GM12878 (cell line): ENCODE data around the gene CDCA5. TPM values are rescaled to one million over a fixed set of nuclear protein-coding genes. Genes with fewer than 3 reads are reported as not detected.
A peak's percentile ranks its signal among the peaks of the same experiment; 100 is the strongest.

Source experiments
- BACH1 ChIP-seq: fragments of 450-650 bp; IDR thresholded peaks from 2 replicates; pipeline ENCODE4 v1.6.1; 2017; ENCODE audit warnings: mild to moderate bottlenecking, borderline replicate concordance
- CEBPB ChIP-seq, 2 experiments: fragments of 150-350 bp in 1 of 2; IDR thresholded peaks; 2 replicates each; pipeline ENCODE4 v1.6.1; 2012 to 2014; ENCODE audit warnings: low read depth in 2 of 2, low read length in 2 of 2, borderline replicate concordance in 1 of 2, inconsistent platforms in 1 of 2
- CEBPZ ChIP-seq: fragments of 150-350 bp; IDR thresholded peaks from 2 replicates; pipeline ENCODE4 v1.6.1; 2016; ENCODE audit warnings: low read depth, low read length
- CREB1 ChIP-seq: IDR thresholded peaks from 2 replicates; pipeline ENCODE4 v1.6.1; 2012; ENCODE audit warnings: low read depth, mild to moderate bottlenecking, inconsistent platforms
- CUX1 ChIP-seq: IDR thresholded peaks from 2 replicates; pipeline ENCODE4 v1.6.1; 2012; ENCODE audit warnings: improper control_type of control experiment, low read depth, low read length; ENCODE audit not compliant: insufficient replicate concordance
- EP300 ChIP-seq, 2 experiments: fragments of 150-350 bp in 1 of 2; IDR thresholded peaks; 2 replicates each; pipeline ENCODE4 v1.6.1; 2011 to 2012; ENCODE audit warnings: low read depth in 2 of 2, low read length in 2 of 2, borderline replicate concordance in 1 of 2, improper control_type of control experiment in 1 of 2, inconsistent platforms in 1 of 2; ENCODE audit not compliant: control insufficient read depth in 1 of 2
- ESRRA ChIP-seq: IDR thresholded peaks from 2 replicates; pipeline ENCODE4 v1.6.1; 2012; ENCODE audit warnings: mild to moderate bottlenecking, low read length, improper control_type of control experiment
- HCFC1 ChIP-seq: fragments of 150-350 bp; IDR thresholded peaks from 2 replicates; pipeline ENCODE4 v1.6.1; 2014; ENCODE audit warnings: low read length
- NFXL1 ChIP-seq: fragments of 450-650 bp; IDR thresholded peaks from 2 replicates; pipeline ENCODE4 v1.6.1; 2017; ENCODE audit warnings: antibody characterized with exemption, mild to moderate bottlenecking, borderline replicate concordance
- PAX5 ChIP-seq: IDR thresholded peaks from 2 replicates; pipeline ENCODE4 v1.6.1; 2011; ENCODE audit warnings: low read depth, low read length, borderline replicate concordance
- POLR2AphosphoS2 ChIP-seq: IDR thresholded peaks from 2 replicates; pipeline ENCODE4 v1.6.1; 2011; ENCODE audit warnings: low read depth, mild to moderate bottlenecking, low read length, improper control_type of control experiment, moderate library complexity
- RB1 ChIP-seq: fragments of 450-650 bp; formaldehyde crosslinking; IDR thresholded peaks from 2 replicates; pipeline ENCODE4 v1.6.1; 2017; ENCODE audit warnings: mild to moderate bottlenecking, borderline replicate concordance
- RUNX3 ChIP-seq: IDR thresholded peaks from 2 replicates; pipeline ENCODE4 v1.6.1; 2012; ENCODE audit warnings: low read length, inconsistent platforms
- SMARCA5 ChIP-seq: fragments of 450-650 bp; IDR thresholded peaks from 2 replicates; pipeline ENCODE4 v1.6.1; 2017; ENCODE audit warnings: mild to moderate bottlenecking
- SP1 ChIP-seq: IDR thresholded peaks from one replicate; pipeline ENCODE4 v1.6.1; 2011; ENCODE audit warnings: low read depth, low read length
- STAT1 ChIP-seq: fragments of 450-650 bp; conservative IDR thresholded peaks from 2 replicates; pipeline ENCODE4 v1.6.1; 2014; ENCODE audit warnings: antibody characterized with exemption, mild to moderate bottlenecking
- polyA plus RNA-seq, 11 experiments: library from polyadenylated mRNA; depleted of rRNA in 4 of 11; unstranded in 6 of 11; stranded (reverse) in 5 of 11; fragments of >200 nt; fragmentation: Nextera tagmentation in 4 of 11; fragmentation: Illumina TruSeq in 1 of 11; extraction: Ambion mirVana in 4 of 11; extraction: Trizol in 1 of 11; gene quantifications; 1 replicate in 1 of 11; 2 replicates in 10 of 11; pipeline versions ENCODE4 v1.2.1 to v1.2.3, GENCODE V29; 2011 to 2016; ENCODE audit warnings: inconsistent platforms in 2 of 11, missing spikeins in 2 of 11, low read depth in 1 of 11
- total RNA-seq, 4 experiments: library from RNA; depleted of rRNA in 3 of 4; stranded (reverse); fragments of >200 nt in 3 of 4; fragmentation: Illumina TruSeq in 1 of 4; extraction: Trizol in 1 of 4; gene quantifications; 2 replicates each; pipeline versions ENCODE4 v1.2.1 to v1.2.3, GENCODE V29; 2013 to 2021
- TF ChIP-seq, protein P1 (sequence below): IDR thresholded peaks from 2 replicates; pipeline ENCODE4 v1.6.1; 2012; ENCODE audit warnings: low read depth, low read length, improper control_type of control experiment
- TF ChIP-seq, protein P2 (sequence below): fragments of 450-650 bp; IDR thresholded peaks from 2 replicates; pipeline ENCODE4 v1.6.1; 2017; ENCODE audit warnings: low read depth, mild to moderate bottlenecking, moderate library complexity

Gene CDCA5
- total and polyA plus RNA-seq, 10 of the 15 experiments (the other 5 are each of a cell fraction or from before 2014, with no cell fraction given): 21.2 to 107 (median 64.9) TPM

GRCh38 chr11:65040847-65041622 is 42.8 kb downstream of the CDCA5 start, which contains the start of gene SAC3D1 (continued):
- TF ChIP-seq, protein P1, sequence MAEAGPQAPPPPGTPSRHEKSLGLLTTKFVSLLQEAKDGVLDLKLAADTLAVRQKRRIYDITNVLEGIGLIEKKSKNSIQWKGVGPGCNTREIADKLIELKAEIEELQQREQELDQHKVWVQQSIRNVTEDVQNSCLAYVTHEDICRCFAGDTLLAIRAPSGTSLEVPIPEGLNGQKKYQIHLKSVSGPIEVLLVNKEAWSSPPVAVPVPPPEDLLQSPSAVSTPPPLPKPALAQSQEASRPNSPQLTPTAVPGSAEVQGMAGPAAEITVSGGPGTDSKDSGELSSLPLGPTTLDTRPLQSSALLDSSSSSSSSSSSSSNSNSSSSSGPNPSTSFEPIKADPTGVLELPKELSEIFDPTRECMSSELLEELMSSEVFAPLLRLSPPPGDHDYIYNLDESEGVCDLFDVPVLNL: peak; percentile 67
- TF ChIP-seq SMARCA5 (no peak), POLR2AphosphoS2 (0 out of 2 replicates have a peak, but pooled peaks have one; percentile 43), EP300 (IDR thresholded peaks at IDR 0.05; ENCODE audit: borderline replicate concordance in 1 of 2, control insufficient read depth in 1 of 2, low read depth in 2 of 2, low read length in 2 of 2) (no peak), NFXL1 (0 out of 2 replicates have a peak, but pooled peaks have one; percentile 79), CUX1 (no peak), CREB1 (peak; percentile 46; the same call in 1 of the 2 replicates), SP1 (peak; percentile 34), PAX5 (0 out of 2 replicates have a peak, but pooled peaks have one; percentile 7), CEBPZ (no peak), HCFC1 (peak; percentile 60; the same call in 1 of the 2 replicates), ESRRA (no peak), RUNX3 (peak; percentile 85), RB1 (0 out of 2 replicates have a peak, but pooled peaks have one; percentile 41), BACH1 (peak; percentile 50; the same call in 1 of the 2 replicates), CEBPB (IDR thresholded peaks at IDR 0.05; ENCODE audit: borderline replicate concordance in 1 of 2, low read depth in 2 of 2, low read length in 2 of 2) (no peak), STAT1 (0 out of 2 replicates have a peak, but pooled peaks have one; percentile 38)
- TF ChIP-seq, protein P2, sequence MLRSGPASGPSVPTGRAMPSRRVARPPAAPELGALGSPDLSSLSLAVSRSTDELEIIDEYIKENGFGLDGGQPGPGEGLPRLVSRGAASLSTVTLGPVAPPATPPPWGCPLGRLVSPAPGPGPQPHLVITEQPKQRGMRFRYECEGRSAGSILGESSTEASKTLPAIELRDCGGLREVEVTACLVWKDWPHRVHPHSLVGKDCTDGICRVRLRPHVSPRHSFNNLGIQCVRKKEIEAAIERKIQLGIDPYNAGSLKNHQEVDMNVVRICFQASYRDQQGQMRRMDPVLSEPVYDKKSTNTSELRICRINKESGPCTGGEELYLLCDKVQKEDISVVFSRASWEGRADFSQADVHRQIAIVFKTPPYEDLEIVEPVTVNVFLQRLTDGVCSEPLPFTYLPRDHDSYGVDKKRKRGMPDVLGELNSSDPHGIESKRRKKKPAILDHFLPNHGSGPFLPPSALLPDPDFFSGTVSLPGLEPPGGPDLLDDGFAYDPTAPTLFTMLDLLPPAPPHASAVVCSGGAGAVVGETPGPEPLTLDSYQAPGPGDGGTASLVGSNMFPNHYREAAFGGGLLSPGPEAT: no peak; the same call in 1 of the 2 replicates
